ENCODE results near the gene LRMDA. TPM values are rescaled to one million over a fixed set of nuclear protein-coding genes. Genes with fewer than 3 reads are reported as not detected.

LRMDA gene
- total and polyA plus RNA-seq, 2 of the 8 experiments (the other 6 are each of a cell fraction or from before 2014, with no cell fraction given), result 0.86 to 2.8 TPM

GRCh38 chr10:75762431-75762802, 331.0 kb downstream of the LRMDA start:
- H2BK15ac ChIP-seq (ENCODE audit: low read length), result no peak overlapping the region
- no peaks in the 10 kb centered on the region for H3K36me3 ChIP-seq (ENCODE audit: control insufficient read depth in 2 of 4, insufficient read depth in 4 of 4, low read length in 3 of 4)
- H3K27me3 ChIP-seq (replicated peaks in 1 of 4; ENCODE audit: control insufficient read depth in 3 of 4, extremely low read depth in 1 of 4, insufficient read depth in 3 of 4, low read length in 3 of 4), result no peaks in the 10 kb centered on the region; a peak in 1 of 7 replicates
- H2AFZ ChIP-seq (ENCODE audit: low read length), result no peak overlapping the region
- H4K8ac ChIP-seq (ENCODE audit: extremely low read depth, insufficient read depth, low read length), result no peak overlapping the region
- no peak overlapping the region for H3K27ac ChIP-seq (ENCODE audit: low read depth, low read length)
- H3K79me2 ChIP-seq (ENCODE audit: control insufficient read depth in 1 of 2, insufficient read depth in 2 of 2, low read length in 2 of 2), result no peaks in the 10 kb centered on the region
- H3K18ac ChIP-seq (ENCODE audit: extremely low read depth, low read length), result no peak overlapping the region
- POLR2A ChIA-PET (ENCODE audit: partially characterized antibody), result no interaction called here
- FAIRE-seq (no peak), DNase-seq (ENCODE audit: low read depth in 1 of 2, low spot score in 2 of 2) (no peak)
- H4K91ac ChIP-seq (replicated peaks; ENCODE audit: insufficient read length, low read length), result no peak overlapping the region
- no peak overlapping the region for H2BK5ac ChIP-seq (ENCODE audit: low read depth, low read length)
- H3K4me2 ChIP-seq (ENCODE audit: insufficient read depth in 1 of 2, low read depth in 2 of 2, low read length in 2 of 2), result no peak overlapping the region
- H3K9ac ChIP-seq (replicated peaks in 1 of 4; ENCODE audit: extremely low read depth in 1 of 4, low read depth in 3 of 4, low read length in 3 of 4), result no peak overlapping the region
- H3K23ac ChIP-seq (ENCODE audit: insufficient read length), result no peak overlapping the region
- WGBS, 2 experiments (ENCODE audit: extremely low coverage in 1 of 2, insufficient coverage in 1 of 2, insufficient read length in 1 of 2, insufficient replicate concordance in 2 of 2, low coverage in 1 of 2, low lambda C conversion rate in 2 of 2, missing lambda C conversion rate in 1 of 2), result 100% methylated on average over 2 of the region's 2 CpGs; no CpG with 5 or more reads in 1 of the 2 experiments
- H3K4ac ChIP-seq (replicated peaks; ENCODE audit: insufficient read length, low read depth, low read length), result no peak overlapping the region
- H3K56ac ChIP-seq (replicated peaks; ENCODE audit: insufficient read length, low read depth, low read length), result no peak overlapping the region
- CTCF ChIA-PET (ENCODE audit: partially characterized antibody), result no interaction called here
- no peak overlapping the region for H2BK120ac ChIP-seq (replicated peaks; ENCODE audit: low read depth, low read length)
- H3K79me1 ChIP-seq (ENCODE audit: low read depth, low read length), result no peaks in the 10 kb centered on the region
- no peaks in the 10 kb centered on the region for H3K9me3 ChIP-seq (ENCODE audit: insufficient read depth in 2 of 2, low read depth in 1 of 2, low read length in 1 of 2)
- H3K4me3 ChIP-seq (ENCODE audit: extremely low read depth in 1 of 4, insufficient read depth in 2 of 4, low read depth in 3 of 4, low read length in 4 of 4), result no peak overlapping the region
- no peaks in the 10 kb centered on the region for H3K23me2 ChIP-seq (ENCODE audit: low read depth, low read length)
- H4K5ac ChIP-seq (ENCODE audit: insufficient read length, low read depth, low read length), result no peak overlapping the region
- no peak overlapping the region for H3K14ac ChIP-seq (ENCODE audit: insufficient read length)
- no peaks in the 10 kb centered on the region for H4K20me1 ChIP-seq (replicated peaks in 1 of 2; ENCODE audit: control insufficient read depth in 1 of 2, insufficient read depth in 2 of 2, low read length in 2 of 2)
- no peak overlapping the region for H2BK20ac ChIP-seq (ENCODE audit: low read length)
- no peak overlapping the region for H2BK12ac ChIP-seq (ENCODE audit: low read depth, low read length)
- H2AK5ac ChIP-seq (ENCODE audit: low read depth, low read length), result no peak overlapping the region
- peaks cover 0 to 6% (median 5%) of the 10 kb centered on the region in 4 experiments; a peak in 5 of 7 replicates for H3K4me1 ChIP-seq (replicated peaks in 1 of 4; ENCODE audit: control insufficient read depth in 3 of 4, insufficient read depth in 4 of 4, low read length in 3 of 4)
- no peak for TF ChIP-seq GABPA (IDR thresholded peaks at IDR 0.05; ENCODE audit: borderline replicate concordance, insufficient read depth, low read length)
- TF ChIP-seq CBX5 (IDR thresholded peaks at IDR 0.05; ENCODE audit: low read depth, low read length), result no peak
- TF ChIP-seq BRCA1 (IDR thresholded peaks at IDR 0.05; ENCODE audit: low read depth, low read length), result no peak
- TF ChIP-seq HDAC6 (IDR thresholded peaks at IDR 0.05; ENCODE audit: low read depth, low read length), result no peak
- no peak for TF ChIP-seq TCF12 (IDR thresholded peaks at IDR 0.05; ENCODE audit: low read depth, low read length)
- TF ChIP-seq SRF (IDR thresholded peaks at IDR 0.05; ENCODE audit: low read depth, low read length), result no peak
- no peak for TF ChIP-seq CBX8 (IDR thresholded peaks at IDR 0.05; ENCODE audit: borderline replicate concordance, low read depth, low read length)
- no peak for TF ChIP-seq ATF3 (IDR thresholded peaks at IDR 0.05; ENCODE audit: insufficient read depth, low read depth, low read length)
- TF ChIP-seq, protein P1, sequence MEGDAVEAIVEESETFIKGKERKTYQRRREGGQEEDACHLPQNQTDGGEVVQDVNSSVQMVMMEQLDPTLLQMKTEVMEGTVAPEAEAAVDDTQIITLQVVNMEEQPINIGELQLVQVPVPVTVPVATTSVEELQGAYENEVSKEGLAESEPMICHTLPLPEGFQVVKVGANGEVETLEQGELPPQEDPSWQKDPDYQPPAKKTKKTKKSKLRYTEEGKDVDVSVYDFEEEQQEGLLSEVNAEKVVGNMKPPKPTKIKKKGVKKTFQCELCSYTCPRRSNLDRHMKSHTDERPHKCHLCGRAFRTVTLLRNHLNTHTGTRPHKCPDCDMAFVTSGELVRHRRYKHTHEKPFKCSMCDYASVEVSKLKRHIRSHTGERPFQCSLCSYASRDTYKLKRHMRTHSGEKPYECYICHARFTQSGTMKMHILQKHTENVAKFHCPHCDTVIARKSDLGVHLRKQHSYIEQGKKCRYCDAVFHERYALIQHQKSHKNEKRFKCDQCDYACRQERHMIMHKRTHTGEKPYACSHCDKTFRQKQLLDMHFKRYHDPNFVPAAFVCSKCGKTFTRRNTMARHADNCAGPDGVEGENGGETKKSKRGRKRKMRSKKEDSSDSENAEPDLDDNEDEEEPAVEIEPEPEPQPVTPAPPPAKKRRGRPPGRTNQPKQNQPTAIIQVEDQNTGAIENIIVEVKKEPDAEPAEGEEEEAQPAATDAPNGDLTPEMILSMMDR (IDR thresholded peaks at IDR 0.05; ENCODE audit: control extremely low read depth in 1 of 3, insufficient read depth in 1 of 3, low read depth in 1 of 3, low read length in 3 of 3), result no peak
- TF ChIP-seq TEAD4 (IDR thresholded peaks at IDR 0.05; ENCODE audit: low read depth, low read length), result no peak
- TF ChIP-seq SIX5 (IDR thresholded peaks at IDR 0.05; ENCODE audit: low read depth, low read length), result no peak
